Measurements from ENCODE around the gene TMEM250.

Gene TMEM250

GRCh38 chr9:136147890-136148714 is 29.4 kb upstream of the TMEM250 start:
- no peak for DNase-seq (ENCODE audit: low read depth in 2 of 2)

GRCh38 chr9:136147038-136147889 is 28.6 kb upstream of the TMEM250 start:
- DNase-seq (ENCODE audit: low read depth in 2 of 2): no peak

GRCh38 chr9:136146126-136147037 is 27.7 kb upstream of the TMEM250 start:
- DNase-seq (ENCODE audit: low read depth in 2 of 2): no peak

DNA sequence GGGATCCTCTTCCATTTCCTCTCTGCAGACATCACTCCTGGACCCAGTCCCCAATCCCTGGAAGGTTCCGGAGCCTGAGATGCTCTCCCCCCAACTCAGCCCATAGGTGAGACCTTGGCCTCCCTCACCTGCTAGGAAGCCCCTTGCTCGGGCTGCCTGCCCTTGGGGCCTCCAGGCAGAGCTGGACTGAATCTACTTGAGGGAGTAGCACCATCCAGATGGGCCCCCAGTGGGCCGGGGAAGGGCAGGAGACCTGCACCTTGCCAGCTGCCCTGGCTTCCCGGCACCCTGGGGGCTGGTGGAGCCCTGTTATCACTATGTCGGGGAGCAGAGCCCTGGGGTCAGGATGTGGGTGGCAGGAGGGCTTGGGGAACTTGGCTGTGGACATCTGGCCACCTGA is 26.9 kb upstream of the TMEM250 start:
- DNase-seq (ENCODE audit: low read depth in 2 of 2): no peak

- no peak for DNase-seq (ENCODE audit: low read depth in 2 of 2)
Observed at GRCh38 chr9:136144450-136144849, 25.8 kb upstream of the TMEM250 start.

DNA sequence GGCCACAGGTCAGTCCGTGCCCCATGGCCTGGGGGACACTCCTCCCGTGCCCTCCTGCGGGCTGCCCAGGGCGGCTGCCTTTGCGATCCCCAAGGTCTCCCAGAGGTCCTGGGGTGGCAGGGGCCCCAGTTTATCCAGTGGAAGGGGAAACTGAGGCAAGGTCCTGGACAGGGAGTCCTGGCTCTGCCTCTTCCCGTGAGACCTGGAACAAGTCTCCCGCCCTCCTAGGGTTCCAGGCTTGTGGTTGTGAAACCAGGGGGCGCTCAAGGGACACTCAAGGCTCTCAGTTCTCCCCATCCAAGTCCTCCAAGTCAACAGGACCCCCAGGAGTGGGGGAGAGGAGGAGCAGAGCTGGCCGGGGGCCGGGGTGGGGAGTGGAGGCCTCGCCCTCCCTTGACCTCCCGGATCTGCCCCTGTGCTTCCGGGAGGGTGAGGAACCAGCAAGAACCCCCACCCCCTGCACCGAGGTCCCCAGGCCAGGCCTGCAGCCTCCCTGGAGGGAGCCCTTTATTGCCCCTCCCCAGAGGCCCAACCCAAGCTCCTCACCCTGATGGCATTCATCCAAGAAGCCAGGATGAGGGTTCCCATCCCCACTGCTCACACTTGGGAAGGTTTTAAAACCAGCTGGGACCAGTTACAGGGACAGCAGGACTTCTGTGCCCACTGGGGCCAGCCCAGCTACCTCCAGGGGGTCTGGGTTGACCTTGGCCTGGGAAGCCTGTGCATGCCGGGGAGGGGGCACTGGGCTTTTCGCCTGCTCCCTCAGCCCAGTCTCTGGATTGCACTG is 24.7 kb upstream of the TMEM250 start:
- no peak for DNase-seq (ENCODE audit: low read depth in 2 of 2)

DNA sequence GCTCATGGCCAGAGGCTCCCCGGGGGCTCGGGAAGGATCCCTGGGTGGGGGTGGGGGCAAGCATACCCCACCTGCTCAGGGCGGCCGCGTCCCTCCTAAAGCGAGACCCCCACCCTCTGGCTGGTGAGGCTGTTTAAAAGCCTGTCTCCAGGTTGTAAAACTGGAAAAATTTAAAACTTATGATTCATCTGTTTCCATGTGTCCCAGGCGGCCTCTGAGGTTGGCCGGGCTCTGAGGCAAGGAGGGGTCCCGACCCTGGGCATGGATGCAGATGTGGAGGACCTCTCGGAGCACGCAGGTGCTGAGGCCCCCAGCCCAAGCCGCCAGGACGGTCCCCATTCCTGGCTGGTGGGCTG is 24.2 kb upstream of the TMEM250 start:
- DNase-seq (ENCODE audit: low read depth in 2 of 2): no peak

DNA sequence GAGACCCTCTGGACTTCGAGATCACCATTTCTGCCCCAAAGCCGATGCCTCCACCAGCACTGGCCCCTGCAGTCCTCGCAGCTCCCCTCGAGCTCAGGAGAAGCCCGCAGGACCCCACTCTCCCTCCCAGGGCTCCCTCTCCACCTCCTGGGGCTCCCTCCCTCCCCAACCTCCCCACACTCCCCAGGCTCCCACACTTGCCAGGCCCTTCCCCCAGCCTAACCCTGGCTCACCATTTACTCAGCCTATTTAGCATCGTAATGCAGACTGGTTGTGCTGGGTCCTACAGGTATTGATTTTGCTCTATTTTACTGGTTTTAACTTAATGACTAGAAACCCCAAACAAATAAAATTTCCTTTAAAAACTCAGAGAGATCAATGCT is 23.7 kb upstream of the TMEM250 start:
- no peak for DNase-seq (ENCODE audit: low read depth in 2 of 2)

DNA sequence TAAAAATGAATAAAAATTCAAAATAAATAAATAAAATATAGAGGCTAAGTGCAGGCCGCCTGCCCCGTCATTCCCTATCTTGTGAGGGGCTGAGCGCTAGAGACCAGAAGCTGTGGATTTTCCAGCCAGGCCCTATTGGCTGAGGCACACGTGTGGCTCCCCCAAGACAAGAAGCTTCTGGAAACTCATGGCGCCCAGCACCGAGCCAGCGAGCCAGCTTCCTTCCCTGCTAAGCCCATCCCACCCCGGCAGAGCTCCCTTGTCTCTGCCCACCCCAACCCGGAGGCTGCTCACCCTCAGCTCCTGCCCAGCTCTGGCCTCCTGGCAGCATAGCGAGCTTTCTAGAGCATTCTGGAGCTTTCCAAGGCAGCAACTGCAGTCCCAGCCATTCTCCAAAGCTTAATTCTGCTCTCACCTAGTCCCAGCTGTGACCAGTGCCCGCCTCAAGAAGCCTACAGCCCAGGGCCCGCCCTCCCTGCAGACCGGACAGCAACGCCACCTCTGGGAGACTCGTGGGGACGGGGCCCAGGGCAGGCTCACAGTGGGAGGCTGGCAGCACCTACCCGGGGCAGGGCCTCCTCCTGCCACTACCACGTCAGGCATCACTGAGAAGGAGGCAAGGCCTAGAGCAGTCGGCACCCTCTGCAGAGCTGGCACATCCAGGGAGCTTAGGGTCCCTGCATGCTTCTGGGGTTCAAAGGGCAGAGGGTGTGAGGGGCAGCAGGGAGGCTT is 23.2 kb upstream of the TMEM250 start:
- DNase-seq (ENCODE audit: low read depth in 2 of 2): no peak

DNA sequence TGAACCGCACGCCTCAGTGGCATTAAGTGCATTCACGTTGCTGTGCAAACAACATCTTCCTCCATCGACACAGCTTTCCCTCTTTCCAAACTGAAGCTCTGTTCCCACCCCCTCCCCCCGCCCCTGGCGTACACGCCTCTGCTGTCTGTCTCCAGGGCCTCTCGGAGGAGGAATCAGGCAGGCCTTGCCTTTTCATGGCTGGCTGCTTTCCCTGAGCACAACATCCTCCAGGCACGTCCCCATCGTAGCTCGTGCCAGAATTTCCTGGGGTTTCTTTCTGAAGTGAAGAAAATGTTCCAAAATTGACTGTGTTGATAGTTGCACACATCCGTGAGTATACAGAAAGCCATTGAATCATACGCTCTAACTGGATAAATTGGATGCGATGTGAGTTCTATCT is 22.3 kb upstream of the TMEM250 start:
- no peak for DNase-seq (ENCODE audit: low read depth in 2 of 2)

GRCh38 chr9:136140046-136140445 is 21.4 kb upstream of the TMEM250 start:
- DNase-seq (ENCODE audit: low read depth in 2 of 2): no peak

- DNase-seq (ENCODE audit: low read depth in 2 of 2): no peak
Observed at GRCh38 chr9:136138566-136138965, 19.9 kb upstream of the TMEM250 start.

DNA sequence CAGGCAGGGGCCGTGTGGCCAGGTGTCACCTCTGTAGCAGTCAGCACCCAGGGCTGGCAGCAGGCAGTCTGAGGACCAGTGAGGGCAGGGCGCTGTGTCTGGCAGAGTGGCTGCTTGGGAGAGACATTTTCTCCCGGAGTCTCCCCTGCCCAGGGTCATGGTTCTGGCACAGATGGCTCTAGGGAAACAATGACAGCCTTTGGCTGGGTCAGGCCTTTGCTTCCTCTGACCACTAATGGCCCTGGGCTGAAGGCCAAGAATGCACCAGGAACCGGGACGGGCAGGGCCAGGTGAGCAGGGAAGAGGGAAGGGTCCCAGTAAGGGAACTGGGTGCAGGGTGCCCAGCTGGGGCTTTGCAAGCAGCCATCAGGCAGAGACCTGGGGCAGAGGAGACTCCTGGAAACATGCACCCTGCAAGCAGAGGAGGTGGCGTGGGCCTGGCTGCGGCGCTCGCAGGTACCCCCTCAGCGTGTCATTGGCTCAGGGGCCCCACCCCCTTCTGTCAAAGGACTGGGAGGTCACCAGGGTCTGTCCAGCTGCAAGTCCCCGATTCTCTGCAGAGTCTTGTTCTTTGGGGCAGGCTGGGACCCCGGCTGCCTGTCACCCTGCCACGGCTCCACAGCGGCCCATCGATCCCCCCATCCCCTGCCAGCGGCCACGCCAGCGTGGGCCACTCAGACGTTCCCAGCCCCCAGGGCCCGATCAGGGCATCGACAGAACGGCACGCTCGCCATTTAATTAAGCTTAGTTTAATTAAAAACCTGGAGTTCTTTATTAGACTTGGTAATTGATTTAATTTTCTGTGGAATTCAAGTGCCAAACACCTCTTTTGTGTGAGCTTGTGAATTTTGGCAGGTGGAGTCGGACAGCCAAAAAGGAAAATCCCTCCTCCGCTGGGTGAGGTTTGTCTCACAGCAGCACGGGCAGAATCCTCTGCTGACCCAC is 18.9 kb upstream of the TMEM250 start:
- no peak for DNase-seq (ENCODE audit: low read depth in 2 of 2)

DNA sequence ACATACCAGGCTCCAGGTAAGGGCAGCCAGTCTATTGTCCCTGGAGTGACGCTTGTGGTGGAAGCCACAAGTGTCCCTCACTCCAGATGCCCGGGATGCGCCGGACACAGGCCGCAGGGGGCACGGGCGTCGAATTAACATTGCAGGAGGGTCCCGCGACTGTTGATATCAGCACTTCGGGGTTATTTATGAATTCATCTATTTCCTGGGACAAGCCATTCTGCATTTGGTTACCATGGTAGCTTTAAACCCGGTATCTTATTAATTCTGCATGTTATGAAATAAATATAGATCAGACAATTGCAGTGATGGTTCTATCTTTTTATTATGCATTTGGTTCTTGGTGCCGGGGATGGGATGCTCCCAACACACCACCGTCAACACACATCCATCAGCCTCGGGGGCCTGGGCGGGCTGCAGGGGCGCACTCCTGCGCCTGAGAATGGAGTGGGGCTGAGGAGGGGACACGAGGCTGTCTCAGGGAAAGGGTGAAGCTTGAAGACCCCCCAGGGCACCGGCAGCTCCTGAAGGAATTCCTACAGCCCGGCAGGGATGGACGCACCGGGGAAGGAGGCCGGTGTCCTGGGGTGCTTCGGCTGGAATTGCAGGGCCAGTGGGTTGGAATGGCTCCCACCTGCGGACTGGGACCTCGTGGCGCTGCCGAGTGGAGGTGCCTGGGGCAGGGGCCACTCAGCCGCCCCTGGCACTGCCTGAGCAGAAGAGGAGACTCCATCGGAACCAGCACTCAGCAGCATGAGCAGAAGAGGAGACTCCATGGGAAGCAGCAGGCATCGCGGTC is 17.7 kb upstream of the TMEM250 start:
- DNase-seq (ENCODE audit: low read depth in 2 of 2): no peak

DNA sequence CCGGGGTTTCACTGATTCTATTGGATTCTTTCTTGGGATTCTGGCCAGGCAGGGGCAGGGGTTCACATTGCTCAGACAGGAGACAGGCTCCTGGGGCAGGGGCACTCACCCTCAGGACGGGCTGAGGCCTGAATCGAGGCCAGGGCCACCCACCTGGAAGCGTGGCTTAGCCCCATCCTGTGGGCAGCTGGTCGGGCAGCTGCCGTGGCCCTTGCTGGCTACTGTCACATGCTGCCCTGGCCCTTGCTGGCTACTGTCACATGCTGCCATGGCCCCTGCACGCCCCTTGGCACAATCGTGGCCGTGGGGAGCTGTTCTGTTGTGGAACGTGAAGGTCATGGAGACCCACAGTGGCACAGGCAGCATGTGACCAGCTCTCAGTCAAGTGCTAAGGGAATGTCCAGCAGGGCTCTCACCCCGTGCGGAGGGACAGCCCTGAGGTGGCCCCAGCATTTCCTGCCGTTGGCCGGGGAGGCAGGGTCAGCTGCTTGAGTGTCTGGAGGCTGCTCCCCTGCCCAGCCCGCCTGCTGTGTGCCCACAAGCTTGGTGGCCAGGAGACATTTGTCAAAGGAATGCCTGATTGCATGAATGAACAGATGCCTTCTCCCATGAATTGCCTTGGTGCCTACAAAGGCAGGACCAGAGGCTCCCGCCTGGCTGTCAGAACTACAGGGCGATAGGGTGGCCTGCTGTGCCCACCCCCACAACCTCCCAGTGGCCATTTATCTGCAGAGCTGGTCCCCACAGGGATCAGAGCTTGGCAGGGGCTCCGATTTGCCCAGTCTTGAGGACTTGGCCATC is 16.9 kb upstream of the TMEM250 start:
- no peak for DNase-seq (ENCODE audit: low read depth in 2 of 2)

DNA sequence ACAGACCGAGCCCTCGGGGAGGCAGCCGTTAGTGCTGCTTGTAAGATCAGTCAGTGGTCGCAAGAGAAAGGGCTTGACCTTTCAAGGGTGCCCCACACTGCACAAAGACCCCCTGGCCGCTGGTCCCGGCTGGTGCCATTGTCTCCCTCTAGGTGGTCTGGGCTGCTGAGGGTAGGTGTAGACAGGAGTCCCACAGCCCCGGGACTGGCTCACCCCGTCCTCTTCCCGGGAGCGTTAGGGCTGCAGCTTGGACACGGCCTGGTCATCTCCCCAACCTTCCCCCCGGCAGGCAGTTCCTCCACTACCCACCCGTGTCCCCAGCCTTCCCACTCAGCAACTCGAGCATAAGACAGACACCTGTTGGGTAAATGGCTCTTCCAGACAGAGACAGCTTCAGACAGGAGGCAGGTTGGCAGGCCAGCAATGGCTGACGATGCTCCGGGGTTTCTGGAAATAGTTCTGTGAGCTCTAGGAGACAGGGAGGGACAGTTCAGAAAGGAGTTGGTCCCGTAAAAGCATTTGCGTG is 15.3 kb upstream of the TMEM250 start:
- no peak for DNase-seq (ENCODE audit: low read depth in 2 of 2)

DNA sequence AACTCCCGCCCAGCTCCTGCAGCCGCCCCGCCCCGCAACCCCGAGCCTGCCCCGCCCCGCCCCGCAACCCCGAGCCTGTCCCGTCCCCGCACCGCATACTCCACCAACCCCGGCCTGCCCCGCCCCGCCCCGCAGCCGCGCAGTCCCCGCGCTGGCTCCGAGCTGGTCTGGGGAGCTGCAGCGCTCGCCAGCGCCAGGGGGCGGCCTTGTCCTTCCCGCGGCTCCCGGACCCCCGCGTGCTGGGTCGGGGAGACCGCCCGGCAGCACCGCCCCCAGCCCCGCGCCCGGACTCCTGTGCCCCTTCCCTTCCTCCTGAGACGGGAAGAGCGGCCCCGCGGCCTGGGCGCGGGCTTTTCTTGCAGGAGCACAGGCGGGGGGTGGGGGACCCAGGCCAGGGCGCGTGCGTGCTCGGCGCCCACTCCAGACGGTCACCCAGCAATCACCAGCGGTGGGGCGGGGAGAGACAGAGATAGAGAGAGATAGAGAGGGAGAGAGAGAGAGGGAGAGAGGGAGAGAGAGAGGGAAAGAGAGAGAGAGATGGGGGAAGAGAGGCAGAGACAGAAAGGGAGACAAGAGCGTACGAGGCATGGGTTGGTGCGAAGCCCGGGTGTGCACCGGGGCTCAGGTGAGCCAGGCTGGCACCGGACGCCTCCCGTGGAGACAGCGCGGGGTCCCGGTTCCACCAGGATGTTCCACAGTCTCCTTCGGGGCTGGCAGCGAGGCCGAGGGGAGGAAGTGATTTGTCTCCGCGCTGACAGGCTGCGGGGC is 14.7 kb upstream of the TMEM250 start:
- DNase-seq (ENCODE audit: low read depth in 2 of 2): no peak

Measured in activated CD8-positive, alpha-beta memory T cell treated with anti-CD3 and anti-CD28 coated beads for 4 hours (primary cell).